HAP-1 (cell line): ENCODE results near the gene NKX2-3.
A peak's percentile ranks its signal among the peaks of the same experiment; 100 is the strongest.

Source experiments
- DNase-seq, 2 experiments: peaks; one replicate each; pipeline ENCODE4 v3.0.0-alpha.2; 2016 to 2020; ENCODE audit warnings: low spot score in 2 of 2
- H3K27me3 ChIP-seq: fragments of 250-450 bp; sonication (Bioruptor Pico); 2 replicates; pipeline ENCODE4 v1.5.1; 2020; ENCODE audit warnings: low read depth, mild to moderate bottlenecking, moderate library complexity
- H3K36me3 ChIP-seq: fragments of 250-450 bp; sonication (Bioruptor Pico); replicated peaks from 2 replicates; pipeline ENCODE4 v1.5.1; 2020; ENCODE audit warnings: mild to moderate bottlenecking
- H3K4me1 ChIP-seq: fragments of 250-450 bp; sonication (Bioruptor Pico); 2 replicates; pipeline ENCODE4 v1.5.1; 2020; ENCODE audit warnings: mild to moderate bottlenecking
- H3K4me3 ChIP-seq: fragments of 250-450 bp; sonication (Bioruptor Pico); 2 replicates; pipeline ENCODE4 v1.5.1; 2020; ENCODE audit warnings: mild to moderate bottlenecking, moderate library complexity
- H3K9me3 ChIP-seq: fragments of 250-450 bp; sonication (Bioruptor Pico); 2 replicates; pipeline ENCODE4 v1.5.1; 2020; ENCODE audit warnings: mild to moderate bottlenecking, moderate library complexity
- in situ Hi-C: fragments of 300-500 bp; cut with MboI; formaldehyde crosslinking; loops from 3 replicates; pipeline ENCODE4 v1.14.3; 2020; ENCODE audit warnings: low sequenced_read_pairs, inconsistent platforms, mixed read lengths

Gene NKX2-3

GRCh38 chr10:99530108-99531025, 2.4 kb upstream of the NKX2-3 start:
- Histone ChIP-seq H3K36me3 (no peaks in the 10 kb centered on the region), H3K4me3 (no peak overlapping the region), H3K9me3 (peaks cover 4% of the 10 kb centered on the region; the same call in 1 of the 2 replicates), H3K27me3 (no peaks in the 10 kb centered on the region), H3K4me1 (peaks cover 25% of the 10 kb centered on the region)
- no peak for DNase-seq
- in situ Hi-C loops = loop anchor here (5.0 kb wide), 1 partner anchor 98 kb away; the partner anchor contains the start of gene GOT1

GRCh38 chr10:99531026-99531695, 1.6 kb upstream of the NKX2-3 start:
- Histone ChIP-seq H3K36me3 (no peaks in the 10 kb centered on the region; the same call in 1 of the 2 replicates), H3K4me1 (peaks cover 25% of the 10 kb centered on the region), H3K9me3 (peaks cover 4% of the 10 kb centered on the region; the same call in 1 of the 2 replicates), H3K4me3 (no peak overlapping the region), H3K27me3 (no peaks in the 10 kb centered on the region)
- no peak for DNase-seq
- in situ Hi-C loops = loop anchor here (5.0 kb wide), 1 partner anchor 99 kb away; the partner anchor contains the start of gene GOT1

- no peak for DNase-seq
- H3K36me3 ChIP-seq = no peaks in the 10 kb centered on the region; the same call in 1 of the 2 replicates
- in situ Hi-C loops = loop anchor here (5.0 kb wide), 1 partner anchor 100 kb away; the partner anchor contains the start of gene GOT1
- H3K4me3 ChIP-seq = peak overlapping the region; percentile 45
- H3K27me3 ChIP-seq = no peaks in the 10 kb centered on the region
- H3K4me1 ChIP-seq = peaks cover 25% of the 10 kb centered on the region
- peaks cover 4% of the 10 kb centered on the region; the same call in 1 of the 2 replicates for H3K9me3 ChIP-seq
Observed at GRCh38 chr10:99531696-99532593, 797 bp upstream of the NKX2-3 start.

GRCh38 chr10:99533496-99534449, 1.0 kb downstream of the NKX2-3 start:
- DNase-seq = no peak
- H3K9me3 ChIP-seq = peaks cover 4% of the 10 kb centered on the region; the same call in 1 of the 2 replicates
- H3K4me1 ChIP-seq = peaks cover 22% of the 10 kb centered on the region
- in situ Hi-C loops = loop anchor here (5.0 kb wide), 1 partner anchor 101 kb away; the partner anchor contains the start of gene GOT1
- H3K27me3 ChIP-seq = no peaks in the 10 kb centered on the region
- peak overlapping the region; percentile 45 for H3K4me3 ChIP-seq
- H3K36me3 ChIP-seq = no peaks in the 10 kb centered on the region; the same call in 1 of the 2 replicates

GRCh38 chr10:99534450-99534938, 1.8 kb downstream of the NKX2-3 start:
- Histone ChIP-seq H3K4me3 (no peak overlapping the region), H3K27me3 (no peaks in the 10 kb centered on the region), H3K4me1 (peaks cover 17% of the 10 kb centered on the region), H3K9me3 (peaks cover 4% of the 10 kb centered on the region; the same call in 1 of the 2 replicates), H3K36me3 (no peaks in the 10 kb centered on the region; the same call in 1 of the 2 replicates)
- in situ Hi-C loops = loop anchor here (5.0 kb wide), 1 partner anchor 102 kb away; the partner anchor contains the start of gene GOT1
- DNase-seq = no peak

- no peak for DNase-seq
- in situ Hi-C loops = loop anchor here (5.0 kb wide), 1 partner anchor 103 kb away; the partner anchor contains the start of gene GOT1
- H3K27me3 ChIP-seq = no peaks in the 10 kb centered on the region
- H3K36me3 ChIP-seq = no peaks in the 10 kb centered on the region; the same call in 1 of the 2 replicates
- H3K9me3 ChIP-seq = peaks cover 4% of the 10 kb centered on the region; the same call in 1 of the 2 replicates
- H3K4me3 ChIP-seq = no peak overlapping the region
- peaks cover 17% of the 10 kb centered on the region for H3K4me1 ChIP-seq
Observed at GRCh38 chr10:99534939-99535763, 2.4 kb downstream of the NKX2-3 start.

GRCh38 chr10:99535764-99536337, 3.1 kb downstream of the NKX2-3 start:
- DNase-seq = no peak
- no peak overlapping the region for H3K4me3 ChIP-seq
- H3K36me3 ChIP-seq = no peaks in the 10 kb centered on the region; the same call in 1 of the 2 replicates
- in situ Hi-C loops = no loop called here
- H3K27me3 ChIP-seq = no peaks in the 10 kb centered on the region
- peaks cover 4% of the 10 kb centered on the region; the same call in 1 of the 2 replicates for H3K9me3 ChIP-seq
- H3K4me1 ChIP-seq = peaks cover 17% of the 10 kb centered on the region

GRCh38 chr10:99536338-99537085, 3.8 kb downstream of the NKX2-3 start:
- in situ Hi-C loops = no loop called here
- no peaks in the 10 kb centered on the region for H3K27me3 ChIP-seq

GRCh38 chr10:99537086-99537988, 4.6 kb downstream of the NKX2-3 start:
- DNase-seq = peak; percentile 23 to 54
- no peak overlapping the region for H3K4me3 ChIP-seq
- H3K27me3 ChIP-seq = no peaks in the 10 kb centered on the region
- peaks cover 4% of the 10 kb centered on the region; the same call in 1 of the 2 replicates for H3K9me3 ChIP-seq
- in situ Hi-C loops = no loop called here
- no peaks in the 10 kb centered on the region; the same call in 1 of the 2 replicates for H3K36me3 ChIP-seq
- H3K4me1 ChIP-seq = peaks cover 16% of the 10 kb centered on the region

More at GRCh38 chr10:99536338-99537085, 3.8 kb downstream of the NKX2-3 start:
- Histone ChIP-seq H3K36me3 (no peaks in the 10 kb centered on the region; the same call in 1 of the 2 replicates), H3K4me3 (no peak overlapping the region), H3K4me1 (peaks cover 17% of the 10 kb centered on the region), H3K9me3 (peaks cover 4% of the 10 kb centered on the region; the same call in 1 of the 2 replicates)
- DNase-seq = no peak
